Measurements from ENCODE around the gene ROCK2. TPM values are rescaled to one million over a fixed set of nuclear protein-coding genes. Genes with fewer than 3 reads are reported as not detected.
"Not testable (repeated sequence)": the region's sequence is repeated elsewhere in the genome, so short reads cannot be mapped to it uniquely, and the experiment has no call there.

Gene ROCK2
- total RNA-seq, 1 donor from 2014 or later, result 41.7 TPM

DNA sequence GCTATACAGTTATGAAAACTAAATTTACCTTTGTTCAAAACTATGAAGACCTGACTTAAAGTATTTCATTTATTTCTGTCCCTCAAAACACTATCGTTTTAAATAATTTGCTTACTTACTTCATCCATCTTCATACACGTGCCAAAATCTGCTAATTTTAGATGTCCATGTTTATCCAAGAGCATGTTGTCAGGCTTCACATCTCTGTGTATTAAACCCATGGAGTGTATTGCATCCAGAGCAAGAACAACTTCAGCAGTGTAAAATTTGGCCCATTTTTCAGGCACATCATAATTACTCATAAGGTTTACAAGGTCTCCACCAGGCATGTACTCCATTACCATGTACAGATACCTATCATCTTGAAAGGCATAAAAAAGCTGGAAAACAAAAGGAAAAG, 108.9 kb downstream of the ROCK2 start:
- H3K9me3 Mint-ChIP-seq, result no peaks in the 10 kb centered on the region
- no peak overlapping the region for H3K4me3 Mint-ChIP-seq
- no peaks in the 10 kb centered on the region for H3K27me3 Mint-ChIP-seq
- no peak for DNase-seq (ENCODE audit: extremely low spot score, unreplicated experiment)
- H3K36me3 Mint-ChIP-seq, result peaks cover 8% of the 10 kb centered on the region
- no peak for TF ChIP-seq CTCF (conservative IDR thresholded peaks at IDR 0.05)
- no peaks in the 10 kb centered on the region for H3K4me1 Mint-ChIP-seq (ENCODE audit: unreplicated experiment)
- no peak overlapping the region for H3K27ac Mint-ChIP-seq

DNA sequence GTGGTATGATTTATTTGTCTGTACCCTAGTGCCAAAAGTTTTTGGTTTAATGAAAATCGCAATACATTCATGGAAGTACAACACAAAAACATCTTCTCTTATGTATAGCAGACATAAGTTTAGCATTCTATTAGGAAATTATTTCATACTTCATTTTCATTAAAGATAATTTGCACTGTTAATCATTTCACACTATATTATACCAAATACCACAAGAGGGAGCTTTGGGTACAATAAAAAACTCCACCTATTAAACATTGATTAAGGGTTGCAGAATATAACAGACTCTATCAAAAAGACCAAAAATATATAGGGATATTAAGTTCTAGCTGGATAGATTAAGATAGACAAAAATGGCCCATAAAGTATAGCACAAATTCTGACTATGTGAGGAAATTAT, 110.1 kb downstream of the ROCK2 start:
- no peaks in the 10 kb centered on the region for H3K4me1 Mint-ChIP-seq (ENCODE audit: unreplicated experiment)
- peaks cover 5% of the 10 kb centered on the region for H3K36me3 Mint-ChIP-seq
- no peaks in the 10 kb centered on the region for H3K27me3 Mint-ChIP-seq
- no peak overlapping the region for H3K4me3 Mint-ChIP-seq
- H3K9me3 Mint-ChIP-seq, result no peaks in the 10 kb centered on the region
- peak; percentile 70 for TF ChIP-seq CTCF (conservative IDR thresholded peaks at IDR 0.05)
- no peak for DNase-seq (ENCODE audit: extremely low spot score, unreplicated experiment)
- H3K27ac Mint-ChIP-seq, result no peak overlapping the region

- not testable (repeated sequence) for H3K4me1 Mint-ChIP-seq (ENCODE audit: unreplicated experiment)
Observed at GRCh38 chr2:11231193-11231592, 113.2 kb downstream of the ROCK2 start.

DNA sequence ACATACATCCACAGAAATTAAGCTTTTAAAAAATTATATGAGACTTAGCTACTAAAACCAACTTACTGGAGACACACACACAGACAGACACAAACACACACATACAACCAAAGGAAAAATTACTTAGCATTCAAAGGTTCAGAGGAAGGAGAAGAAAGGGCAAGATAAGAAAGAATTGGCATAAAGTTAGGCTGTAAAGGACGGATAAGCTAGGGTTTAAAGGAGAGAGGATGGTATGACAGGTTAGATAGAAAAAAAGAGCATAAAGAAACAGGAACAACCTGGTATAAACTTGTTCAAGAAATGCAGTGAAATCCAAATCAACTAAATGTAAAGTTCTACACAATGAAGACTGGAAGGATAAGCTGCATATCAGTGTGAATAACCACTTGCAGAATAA, 115.7 kb downstream of the ROCK2 start:
- H3K36me3 Mint-ChIP-seq, result no peaks in the 10 kb centered on the region
- DNase-seq (ENCODE audit: extremely low spot score, unreplicated experiment), result no peak
- no peak overlapping the region for H3K27ac Mint-ChIP-seq
- no peak overlapping the region for H3K4me3 Mint-ChIP-seq
- H3K4me1 Mint-ChIP-seq (ENCODE audit: unreplicated experiment), result no peaks in the 10 kb centered on the region
- no peaks in the 10 kb centered on the region for H3K9me3 Mint-ChIP-seq
- H3K27me3 Mint-ChIP-seq, result no peaks in the 10 kb centered on the region
- no peak for TF ChIP-seq CTCF (conservative IDR thresholded peaks at IDR 0.05)

More at GRCh38 chr2:11231193-11231592, 113.2 kb downstream of the ROCK2 start:
- H3K27me3 Mint-ChIP-seq; H3K4me3 Mint-ChIP-seq; H3K9me3 Mint-ChIP-seq; H3K27ac Mint-ChIP-seq; H3K36me3 Mint-ChIP-seq; DNase-seq (ENCODE audit: extremely low spot score, unreplicated experiment): not testable (repeated sequence)

- H3K27me3 Mint-ChIP-seq, result no peaks in the 10 kb centered on the region
- DNase-seq (ENCODE audit: extremely low spot score, unreplicated experiment), result no peak
- H3K4me1 Mint-ChIP-seq (ENCODE audit: unreplicated experiment), result no peaks in the 10 kb centered on the region
- H3K9me3 Mint-ChIP-seq, result no peaks in the 10 kb centered on the region
- TF ChIP-seq CTCF (conservative IDR thresholded peaks at IDR 0.05), result no peak
- no peak overlapping the region for H3K4me3 Mint-ChIP-seq
- H3K27ac Mint-ChIP-seq, result no peak overlapping the region
- H3K36me3 Mint-ChIP-seq, result no peaks in the 10 kb centered on the region
Observed at GRCh38 chr2:11227595-11227994, 116.8 kb downstream of the ROCK2 start.

DNA sequence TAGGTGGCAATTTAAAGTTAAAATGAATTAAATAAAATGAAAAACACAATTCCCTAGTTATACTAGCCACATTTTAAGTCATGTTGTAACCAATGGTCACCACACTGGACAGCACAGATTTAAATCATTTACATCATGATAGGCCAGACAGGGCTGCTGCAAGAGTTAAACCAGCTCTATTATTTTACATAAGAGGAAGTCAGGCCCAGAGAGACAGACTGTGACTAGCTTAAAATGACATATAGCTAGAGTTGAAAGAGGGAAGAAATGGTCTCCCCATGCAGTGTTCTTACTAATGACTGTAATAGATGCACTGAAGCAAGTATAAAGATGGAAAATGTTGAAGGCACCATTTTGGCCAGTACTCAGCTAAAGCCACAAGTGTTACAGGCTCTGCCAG, 119.5 kb downstream of the ROCK2 start:
- no peak overlapping the region for H3K4me3 Mint-ChIP-seq
- no peak for DNase-seq (ENCODE audit: extremely low spot score, unreplicated experiment)
- peaks cover 5% of the 10 kb centered on the region for H3K36me3 Mint-ChIP-seq
- H3K27ac Mint-ChIP-seq, result no peak overlapping the region
- no peaks in the 10 kb centered on the region for H3K9me3 Mint-ChIP-seq
- TF ChIP-seq CTCF (conservative IDR thresholded peaks at IDR 0.05), result no peak
- H3K27me3 Mint-ChIP-seq, result no peaks in the 10 kb centered on the region
- H3K4me1 Mint-ChIP-seq (ENCODE audit: unreplicated experiment), result no peaks in the 10 kb centered on the region

Data from type B pancreatic cell (in vitro differentiated cells).